K562 (cell line): ENCODE measurements around the gene WDR19. TPM values are rescaled to one million over a fixed set of nuclear protein-coding genes. Genes with fewer than 3 reads are reported as not detected.

Source experiments
- ATAC-seq: fragments of 200-7000 bp; cut with Tn5 transposase; 3 replicates; pipeline ENCODE4 v1.9.1; 2020; ENCODE audit warnings: moderate library complexity
- BruUV-seq: library from RNA; stranded (reverse); fragments of 400-500 nt; replicated peaks from 2 replicates; lab custom pipeline; 2021; lab: Mats Ljungman, UMichigan
- CTCF ChIA-PET: fragments of 300-600 bp; formaldehyde crosslinking; extraction: SDS; loops from one replicate; lab custom pipeline; 2021; ENCODE audit warnings: low intra/inter-chr PET ratio; lab: Yijun Ruan, JAX
- POLR2A ChIA-PET: fragments of 300-600, 350-650 bp; sonication (Branson Sonifier 250); formaldehyde crosslinking; extraction: SDS; loops from one replicate; lab custom pipeline; 2021; ENCODE audit warnings: antibody characterized with exemption, inconsistent platforms; lab: Yijun Ruan, JAX
- DNase-seq, 4 experiments: peaks; one replicate each; pipeline versions ENCODE4 v3.0.0 to v3.0.0-alpha.2; 2011 to 2018; ENCODE audit warnings: low spot score in 3 of 4, mixed read lengths in 3 of 4; ENCODE audit errors: extremely low read depth in 1 of 4
- FAIRE-seq: peaks from 2 replicates; lab custom pipeline; 2011; peaks lifted over from hg19 to GRCh38; lab: Jason Lieb, UNC
- H2AFZ ChIP-seq: 2 replicates; pipeline ENCODE4 v1.6.0; 2011; ENCODE audit warnings: low read depth, low read length, control low read depth, inconsistent platforms
- H3K27ac ChIP-seq: fragments of 200-600 bp; 3 replicates; pipeline ENCODE4 v1.8.0; 2011; ENCODE audit warnings: low read depth, mild to moderate bottlenecking, control low read depth, inconsistent platforms, low read length, moderate library complexity, mixed read lengths; ENCODE audit errors: extremely low read depth
- H3K27me3 ChIP-seq, 2 experiments: fragments of 300-600 bp in 1 of 2; 2 replicates in 1 of 2; 3 replicates in 1 of 2; pipeline versions ENCODE4 v1.6.0 to v1.8.0; 2011; ENCODE audit warnings: inconsistent platforms in 2 of 2, low read length in 2 of 2, mild to moderate bottlenecking in 1 of 2, mixed read lengths in 1 of 2, moderate library complexity in 1 of 2; ENCODE audit not compliant: control insufficient read depth in 2 of 2, insufficient read depth in 2 of 2
- H3K36me3 ChIP-seq: fragments of 300-600 bp; 3 replicates; pipeline ENCODE4 v1.8.0; 2011; ENCODE audit warnings: mild to moderate bottlenecking, low read length, inconsistent platforms; ENCODE audit not compliant: control insufficient read depth, insufficient read depth
- H3K4me1 ChIP-seq, 2 experiments: fragments of 200-600 bp in 1 of 2; replicated peaks in 1 of 2; 2 replicates in 1 of 2; 3 replicates in 1 of 2; pipeline versions ENCODE4 v1.5.1 to v1.8.0; 2011; ENCODE audit warnings: inconsistent platforms in 2 of 2, low read length in 2 of 2, mild to moderate bottlenecking in 1 of 2, mixed read lengths in 1 of 2, moderate library complexity in 1 of 2; ENCODE audit not compliant: control insufficient read depth in 2 of 2, insufficient read depth in 2 of 2
- H3K4me2 ChIP-seq: 2 replicates; pipeline ENCODE4 v1.6.1; 2011; ENCODE audit warnings: low read length, control low read depth, inconsistent platforms, mixed read lengths; ENCODE audit not compliant: insufficient read depth
- H3K4me3 ChIP-seq: fragments of 200-600 bp; sonication (generic), shearing (Covaris generic); 2 replicates; pipeline ENCODE4 v1.5.1; 2016; ENCODE audit warnings: control low read depth, inconsistent platforms
- H3K79me2 ChIP-seq: fragments of 200-600 bp; 3 replicates; pipeline ENCODE4 v1.8.0; 2011; ENCODE audit warnings: low read length, inconsistent platforms; ENCODE audit not compliant: control insufficient read depth, insufficient read depth
- H3K9ac ChIP-seq, 2 experiments: 2 replicates each; pipeline versions ENCODE4 v1.6.0 to v1.6.1; 2011; ENCODE audit warnings: low read depth in 2 of 2, low read length in 2 of 2, control low read depth in 1 of 2, inconsistent platforms in 1 of 2, mild to moderate bottlenecking in 1 of 2, mixed read lengths in 1 of 2; ENCODE audit not compliant: insufficient read depth in 1 of 2
- H3K9me1 ChIP-seq: one replicate; pipeline ENCODE4 v1.6.0; 2011; ENCODE audit warnings: inconsistent platforms, mild to moderate bottlenecking, low read length, moderate library complexity; ENCODE audit not compliant: control insufficient read depth, insufficient read depth
- H3K9me3 ChIP-seq: replicated peaks from 2 replicates; pipeline ENCODE4 v1.5.1; 2011; ENCODE audit warnings: low read depth, low read length, inconsistent platforms; ENCODE audit not compliant: control insufficient read depth, insufficient read depth
- H4K20me1 ChIP-seq: replicated peaks from 2 replicates; pipeline ENCODE4 v1.6.1; 2011; ENCODE audit warnings: low read length, inconsistent platforms, mixed read lengths; ENCODE audit not compliant: control insufficient read depth, insufficient read depth
- ARID1B ChIP-seq: fragments of 450-650 bp; IDR thresholded peaks from 2 replicates; pipeline ENCODE4 v1.6.1; 2016; ENCODE audit warnings: antibody characterized with exemption, mild to moderate bottlenecking, inconsistent platforms
- ETS2 ChIP-seq: IDR thresholded peaks from 2 replicates; pipeline ENCODE4 v1.6.1; 2016; ENCODE audit warnings: borderline replicate concordance, missing genetic modification characterization, mild to moderate bottlenecking, moderate library complexity, missing compliant biosample characterization; ENCODE audit not compliant: poor library complexity, severe bottlenecking
- KDM5B ChIP-seq: fragments of 200-600 bp; sonication (generic); IDR thresholded peaks from 2 replicates; pipeline ENCODE4 v1.6.1; 2012; ENCODE audit warnings: low read depth, mild to moderate bottlenecking, moderate library complexity, low read length, control low read depth, inconsistent platforms; ENCODE audit not compliant: insufficient replicate concordance
- NFE2 ChIP-seq: IDR thresholded peaks from 2 replicates; pipeline ENCODE4 v1.6.1; 2014; ENCODE audit warnings: antibody characterized with exemption, low read depth
- OTX1 ChIP-seq: fragments of 450-650 bp; formaldehyde crosslinking; IDR thresholded peaks from 2 replicates; pipeline ENCODE4 v1.4.0; 2022; ENCODE audit warnings: mild to moderate bottlenecking
- PTBP1 ChIP-seq: fragments of 200-400 bp; formaldehyde crosslinking; IDR thresholded peaks from 2 replicates; pipeline ENCODE4 v1.6.1; 2017; ENCODE audit warnings: low read depth, low read length
- TCF3 ChIP-seq: sonication (generic); formaldehyde crosslinking; IDR thresholded peaks from 2 replicates; pipeline ENCODE4 v1.4.0; 2020; ENCODE audit warnings: mild to moderate bottlenecking, missing genetic modification reagents
- WGBS: fragments of 100-300 bp; shearing (Covaris generic); methylation state at CpG from one replicate; pipeline ENCODE4 v1.1.6; 2016; ENCODE audit warnings: low coverage, mixed read lengths; ENCODE audit not compliant: insufficient coverage; ENCODE audit errors: missing lambda C conversion rate; 5-methylcytosine and 5-hydroxymethylcytosine counted together
- in situ Hi-C: fragments of 300-500 bp; cut with MboI; formaldehyde crosslinking; loops from 4 replicates; pipeline ENCODE4 v1.15.0; 2018; ENCODE audit warnings: inconsistent platforms, mixed read lengths
- intact Hi-C: fragments of 100-400 bp; cut with micrococcal nuclease; formaldehyde crosslinking; loops from 2 replicates; pipeline ENCODE4 v1.14.2; 2022
- polyA plus RNA-seq, 8 experiments: library from polyadenylated mRNA; depleted of rRNA in 4 of 8; stranded (reverse) in 5 of 8; unstranded in 3 of 8; fragments of >200 nt; fragmentation: Nextera tagmentation in 2 of 8; fragmentation: Illumina TruSeq in 1 of 8; extraction: Ambion mirVana in 2 of 8; extraction: Trizol in 1 of 8; gene quantifications; 2 replicates each; pipeline versions ENCODE4 v1.2.1 to v1.2.3, GENCODE V29; 2011 to 2014; ENCODE audit warnings: inconsistent platforms in 1 of 8, missing spikeins in 1 of 8
- total RNA-seq, 7 experiments: library from RNA; depleted of rRNA in 6 of 7; stranded (reverse); fragments of >200 nt in 6 of 7; fragmentation: Illumina TruSeq in 2 of 7; extraction: Trizol in 2 of 7; gene quantifications; 2 replicates each; pipeline versions ENCODE4 v1.2.1 to v1.2.3, GENCODE V29; 2011 to 2021; ENCODE audit warnings: low replicate concordance in 1 of 7
- TF ChIP-seq, protein P1 (sequence below): fragments of 450-650 bp; formaldehyde crosslinking; IDR thresholded peaks from 2 replicates; pipeline ENCODE4 v1.4.0; 2020; ENCODE audit warnings: mild to moderate bottlenecking, moderate library complexity

WDR19 gene
- total and polyA plus RNA-seq, 9 of the 15 experiments (the other 6 are each of a cell fraction or from before 2014, with no cell fraction given), result 6.8 to 37.6 (median 11.2) TPM

DNA sequence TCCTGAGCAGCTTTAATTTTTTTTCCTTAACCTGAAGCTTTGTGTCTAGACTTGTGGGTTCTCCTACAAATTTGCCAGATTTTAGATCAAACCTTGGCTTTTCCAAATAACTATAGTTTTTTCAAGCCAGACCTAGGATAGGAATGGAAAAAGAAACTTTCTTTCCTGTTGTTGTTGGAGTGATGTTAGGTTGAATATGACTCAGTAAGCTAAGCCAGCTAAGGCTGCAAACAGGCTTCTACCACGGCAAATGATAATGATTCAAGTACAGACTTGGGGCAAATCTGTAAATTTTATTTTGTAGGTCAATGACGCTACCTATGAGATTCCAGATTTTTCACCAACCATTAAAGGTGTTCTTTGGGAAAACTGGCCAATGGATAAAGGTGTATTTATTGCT is 45.6 kb downstream of the WDR19 start:
- POLR2A ChIA-PET, result no interaction called here
- Histone ChIP-seq H2AFZ (no peak overlapping the region), H3K27me3 (no peaks in the 10 kb centered on the region), H3K4me2 (no peak overlapping the region), H4K20me1 (no peaks in the 10 kb centered on the region), H3K9ac (no peak overlapping the region), H3K27ac (no peak overlapping the region), H3K4me1 (no peaks in the 10 kb centered on the region; a peak in 2 of 5 replicates), H3K9me1 (no peaks in the 10 kb centered on the region), H3K36me3 (no peaks in the 10 kb centered on the region), H3K79me2 (no peaks in the 10 kb centered on the region), H3K9me3 (no peaks in the 10 kb centered on the region), H3K4me3 (no peak overlapping the region)
- ATAC-seq, result no peak
- BruUV-seq, result no TSS peak
- CTCF ChIA-PET, result no interaction called here
- no peak for FAIRE-seq
- WGBS, result 21% methylated on average over 2 of the region's 2 CpGs
- intact Hi-C loops, result no loop called here
- TF ChIP-seq TCF3 (no peak), KDM5B (no peak), ARID1B (no peak), OTX1 (CRISPR knock-in tag) (no peak), NFE2 (no peak), ETS2 (tag) (no peak), PTBP1 (no peak)
- TF ChIP-seq, protein P1, sequence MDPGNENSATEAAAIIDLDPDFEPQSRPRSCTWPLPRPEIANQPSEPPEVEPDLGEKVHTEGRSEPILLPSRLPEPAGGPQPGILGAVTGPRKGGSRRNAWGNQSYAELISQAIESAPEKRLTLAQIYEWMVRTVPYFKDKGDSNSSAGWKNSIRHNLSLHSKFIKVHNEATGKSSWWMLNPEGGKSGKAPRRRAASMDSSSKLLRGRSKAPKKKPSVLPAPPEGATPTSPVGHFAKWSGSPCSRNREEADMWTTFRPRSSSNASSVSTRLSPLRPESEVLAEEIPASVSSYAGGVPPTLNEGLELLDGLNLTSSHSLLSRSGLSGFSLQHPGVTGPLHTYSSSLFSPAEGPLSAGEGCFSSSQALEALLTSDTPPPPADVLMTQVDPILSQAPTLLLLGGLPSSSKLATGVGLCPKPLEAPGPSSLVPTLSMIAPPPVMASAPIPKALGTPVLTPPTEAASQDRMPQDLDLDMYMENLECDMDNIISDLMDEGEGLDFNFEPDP (CRISPR knock-in tag), result no peak
- in situ Hi-C loops, result no loop called here
- no peak for DNase-seq
